ENCODE data around the gene HAUS2.

DNA sequence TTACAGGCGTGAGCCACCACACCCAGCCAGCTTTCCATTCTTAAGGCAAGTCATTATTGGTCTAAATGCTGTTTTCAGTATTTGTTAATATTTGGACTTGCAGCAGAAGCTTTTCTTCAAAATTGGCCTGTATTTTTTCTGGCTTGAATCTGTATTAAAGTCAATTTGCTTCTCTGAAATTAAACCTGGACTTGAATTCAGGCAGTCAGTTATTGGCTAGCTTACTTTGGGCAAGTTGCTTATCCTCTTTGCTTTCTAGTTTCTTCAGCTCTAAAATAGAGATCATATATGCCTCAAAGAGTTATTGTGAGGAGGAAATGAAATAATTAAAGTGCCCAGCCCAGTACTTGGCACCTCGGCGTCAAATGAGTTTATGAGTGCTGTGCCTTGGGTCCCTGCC lies 44.1 kb downstream of the HAUS2 start:
- TF ChIP-seq, protein P1, sequence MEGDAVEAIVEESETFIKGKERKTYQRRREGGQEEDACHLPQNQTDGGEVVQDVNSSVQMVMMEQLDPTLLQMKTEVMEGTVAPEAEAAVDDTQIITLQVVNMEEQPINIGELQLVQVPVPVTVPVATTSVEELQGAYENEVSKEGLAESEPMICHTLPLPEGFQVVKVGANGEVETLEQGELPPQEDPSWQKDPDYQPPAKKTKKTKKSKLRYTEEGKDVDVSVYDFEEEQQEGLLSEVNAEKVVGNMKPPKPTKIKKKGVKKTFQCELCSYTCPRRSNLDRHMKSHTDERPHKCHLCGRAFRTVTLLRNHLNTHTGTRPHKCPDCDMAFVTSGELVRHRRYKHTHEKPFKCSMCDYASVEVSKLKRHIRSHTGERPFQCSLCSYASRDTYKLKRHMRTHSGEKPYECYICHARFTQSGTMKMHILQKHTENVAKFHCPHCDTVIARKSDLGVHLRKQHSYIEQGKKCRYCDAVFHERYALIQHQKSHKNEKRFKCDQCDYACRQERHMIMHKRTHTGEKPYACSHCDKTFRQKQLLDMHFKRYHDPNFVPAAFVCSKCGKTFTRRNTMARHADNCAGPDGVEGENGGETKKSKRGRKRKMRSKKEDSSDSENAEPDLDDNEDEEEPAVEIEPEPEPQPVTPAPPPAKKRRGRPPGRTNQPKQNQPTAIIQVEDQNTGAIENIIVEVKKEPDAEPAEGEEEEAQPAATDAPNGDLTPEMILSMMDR (IDR thresholded peaks at IDR 0.05): no peak
- TF ChIP-seq POLR2A (IDR thresholded peaks at IDR 0.05): no peak

All from esophagus squamous epithelium (tissue), 4 donors.